ENCODE measurements around the gene CCN6. TPM values are rescaled to one million over a fixed set of nuclear protein-coding genes. Genes with fewer than 3 reads are reported as not detected.
A peak's percentile ranks its signal among the peaks of the same experiment; 100 is the strongest.
"Not testable (repeated sequence)": the region's sequence is repeated elsewhere in the genome, so short reads cannot be mapped to it uniquely, and the experiment has no call there.

CCN6 gene
- total and polyA plus RNA-seq, 5 experiments from 2014 or later, result 0.08 to 0.21 (median 0.09) TPM; not detected in 2

- Mint-ChIP-seq H3K27me3 (no peaks in the 10 kb centered on the region), H3K27ac (peak overlapping the region; percentile 92 to 100 (median 99)), H3K9me3 (no peaks in the 10 kb centered on the region), H3K4me3 (peak overlapping the region in 2 of 10 donors; percentile 11 to 99), H3K36me3 (no peaks in the 10 kb centered on the region), H3K4me1 (peaks cover 14 to 41% (median 34%) of the 10 kb centered on the region in 4 donors)
- DNase-seq (no peak), ATAC-seq (no peak)
- POLR2A ChIA-PET, result interaction anchor here (0.6 to 8.1 kb wide), 11 partner anchors 8 to 828 kb away, joined by 3 to 88 read pairs (median 6); a partner anchor contains a TSS
Measured at GRCh38 chr6:112041535-112041934, 12.4 kb upstream of the CCN6 start.

- DNase-seq (peak; percentile 85 to 95 (median 92)), ATAC-seq (peak; percentile 94 to 95)
- POLR2A ChIA-PET, result interaction anchor here (0.6 to 8.1 kb wide), 20 partner anchors 12 to 784 kb away, joined by 3 to 88 read pairs (median 4); partner anchors contain the start of genes FAM229B, FYN, REV3L and TUBE1
- peaks cover 9 to 25% (median 21%) of the 10 kb centered on the region in 4 donors for H3K4me1 Mint-ChIP-seq
- peak overlapping the region; percentile 92 to 100 (median 99) for H3K27ac Mint-ChIP-seq
- no peaks in the 10 kb centered on the region for H3K27me3 Mint-ChIP-seq
- peak overlapping the region; percentile 91 to 99 (median 97) for H3K4me3 Mint-ChIP-seq
- H3K36me3 Mint-ChIP-seq, result no peaks in the 10 kb centered on the region
- H3K9me3 Mint-ChIP-seq, result no peaks in the 10 kb centered on the region
Measured at GRCh38 chr6:112043032-112044007, 10.6 kb upstream of the CCN6 start.

GRCh38 chr6:112044196-112044595 is 9.7 kb upstream of the CCN6 start:
- Mint-ChIP-seq H3K36me3 (no peaks in the 10 kb centered on the region), H3K9me3 (no peaks in the 10 kb centered on the region), H3K27ac (peak overlapping the region in 8 of 10 donors; percentile 10 to 100 (median 99)), H3K4me3 (peak overlapping the region in 4 of 10 donors; percentile 22 to 97 (median 95)), H3K4me1 (peaks cover 9 to 25% (median 20%) of the 10 kb centered on the region in 4 donors), H3K27me3 (no peaks in the 10 kb centered on the region)
- ATAC-seq (no peak), DNase-seq (no peak)
- POLR2A ChIA-PET, result interaction anchor here (0.8 to 8.1 kb wide), 5 partner anchors 17 to 785 kb away, joined by 3 to 88 read pairs (median 6); partner anchors contain the start of gene TUBE1

GRCh38 chr6:112044856-112045255 is 9.0 kb upstream of the CCN6 start:
- Mint-ChIP-seq H3K36me3 (no peaks in the 10 kb centered on the region), H3K4me3 (no peak overlapping the region), H3K4me1 (peaks cover 9 to 20% (median 14%) of the 10 kb centered on the region in 4 donors), H3K9me3 (no peaks in the 10 kb centered on the region), H3K27me3 (no peaks in the 10 kb centered on the region), H3K27ac (peak overlapping the region in 3 of 10 donors; percentile 20 to 52 (median 34))
- POLR2A ChIA-PET, result interaction anchor here (0.9 to 8.1 kb wide), 3 partner anchors 17 to 786 kb away, joined by 6 to 88 read pairs (median 84); a partner anchor contains a TSS
- DNase-seq (no peak), ATAC-seq (no peak)

- DNase-seq, ATAC-seq, H3K27me3 Mint-ChIP-seq, H3K4me3 Mint-ChIP-seq, H3K27ac Mint-ChIP-seq, H3K9me3 Mint-ChIP-seq, H3K4me1 Mint-ChIP-seq, H3K36me3 Mint-ChIP-seq, POLR2A ChIA-PET: not testable (repeated sequence)
Measured at GRCh38 chr6:112047523-112047922, 6.4 kb upstream of the CCN6 start.

- Mint-ChIP-seq H3K27me3 (no peaks in the 10 kb centered on the region), H3K9me3 (peaks cover 0 to 4% (median 0%) of the 10 kb centered on the region in 9 donors), H3K4me1 (peaks cover 0 to 1% (median 0%) of the 10 kb centered on the region in 4 donors), H3K36me3 (no peaks in the 10 kb centered on the region), H3K4me3 (no peak overlapping the region), H3K27ac (no peak overlapping the region)
- DNase-seq (no peak), ATAC-seq (no peak)
- POLR2A ChIA-PET, result no interaction called here
Measured at GRCh38 chr6:112049026-112049799, 4.7 kb upstream of the CCN6 start.

- Mint-ChIP-seq H3K9me3 (peaks cover 0 to 4% (median 0%) of the 10 kb centered on the region in 9 donors), H3K27ac (no peak overlapping the region), H3K27me3 (no peaks in the 10 kb centered on the region), H3K4me1 (peaks cover 0 to 1% (median 0%) of the 10 kb centered on the region in 4 donors), H3K36me3 (no peaks in the 10 kb centered on the region), H3K4me3 (no peak overlapping the region)
- DNase-seq, result no peak
- POLR2A ChIA-PET, result no interaction called here
- ATAC-seq, result no peak
Measured at GRCh38 chr6:112049996-112050395, 3.9 kb upstream of the CCN6 start.

GRCh38 chr6:112050429-112050828 is 3.5 kb upstream of the CCN6 start:
- peaks cover 0 to 1% (median 0%) of the 10 kb centered on the region in 4 donors for H3K4me1 Mint-ChIP-seq
- ATAC-seq, result no peak
- POLR2A ChIA-PET, result no interaction called here

GRCh38 chr6:112051251-112051740 is 2.6 kb upstream of the CCN6 start:
- H3K4me1 Mint-ChIP-seq, H3K27me3 Mint-ChIP-seq, H3K36me3 Mint-ChIP-seq, H3K4me3 Mint-ChIP-seq, ATAC-seq, H3K27ac Mint-ChIP-seq, POLR2A ChIA-PET, H3K9me3 Mint-ChIP-seq, DNase-seq: not testable (repeated sequence)

More at GRCh38 chr6:112050429-112050828, 3.5 kb upstream of the CCN6 start:
- Mint-ChIP-seq H3K9me3 (peaks cover 0 to 4% (median 0%) of the 10 kb centered on the region in 9 donors), H3K27me3 (peaks cover 0 to 2% (median 0%) of the 10 kb centered on the region in 5 donors), H3K4me3 (no peak overlapping the region), H3K27ac (no peak overlapping the region), H3K36me3 (no peaks in the 10 kb centered on the region)
- no peak for DNase-seq

GRCh38 chr6:112054555-112055190 is 769 bp downstream of the CCN6 start:
- peaks cover 0 to 7% (median 1%) of the 10 kb centered on the region in 5 donors for H3K27me3 Mint-ChIP-seq
- peaks cover 0 to 1% (median 0%) of the 10 kb centered on the region in 4 donors for H3K4me1 Mint-ChIP-seq
- no peak overlapping the region for H3K4me3 Mint-ChIP-seq
- H3K27ac Mint-ChIP-seq, result peak overlapping the region in 1 of 10 donors; percentile 19
- ATAC-seq (no peak), DNase-seq (no peak)
- peaks cover 0 to 4% (median 0%) of the 10 kb centered on the region in 9 donors for H3K9me3 Mint-ChIP-seq
- POLR2A ChIA-PET, result no interaction called here
- no peaks in the 10 kb centered on the region for H3K36me3 Mint-ChIP-seq

GRCh38 chr6:112058243-112059032 is 4.5 kb downstream of the CCN6 start:
- Mint-ChIP-seq H3K4me1 (peaks cover 0 to 1% (median 0%) of the 10 kb centered on the region in 4 donors), H3K4me3 (no peak overlapping the region), H3K27me3 (peaks cover 0 to 7% (median 1%) of the 10 kb centered on the region in 5 donors), H3K36me3 (no peaks in the 10 kb centered on the region), H3K27ac (no peak overlapping the region), H3K9me3 (no peaks in the 10 kb centered on the region)
- no peak for DNase-seq
- no peak for ATAC-seq
- POLR2A ChIA-PET, result no interaction called here
